GM12878 (cell line): Measurements from ENCODE around the gene TCF4. TPM values are rescaled to one million over a fixed set of nuclear protein-coding genes. Genes with fewer than 3 reads are reported as not detected.

Experiments
- ATAC-seq: fragments of 200-7000 bp; cut with Tn5 transposase; 3 replicates; pipeline ENCODE4 v1.9.1; 2020; ENCODE audit warnings: mild to moderate bottlenecking, moderate library complexity
- BruUV-seq: library from RNA; stranded (reverse); fragments of 400-500 nt; replicated peaks from 2 replicates; lab custom pipeline; 2021; lab: Mats Ljungman, UMichigan
- CTCF ChIA-PET: fragments of 300-600 bp; sonication (Branson Sonifier 250); formaldehyde crosslinking; extraction: SDS; loops from one replicate; lab custom pipeline; 2021; ENCODE audit warnings: inconsistent platforms; lab: Yijun Ruan, JAX
- POLR2A ChIA-PET: fragments of 350-600 bp; formaldehyde crosslinking; extraction: SDS; loops from one replicate; lab custom pipeline; 2021; ENCODE audit warnings: inconsistent platforms; lab: Charles Lee
- RAD21 ChIA-PET: fragments of 300-600 bp; sonication (Branson Sonifier 250); formaldehyde crosslinking; loops from one replicate; lab custom pipeline; 2023; ENCODE audit warnings: antibody characterized with exemption; ENCODE audit not compliant: unreplicated experiment; lab: Charles Lee
- SMC1A ChIA-PET: fragments of 300-600 bp; sonication (Branson Sonifier 250); formaldehyde crosslinking; loops from one replicate; lab custom pipeline; 2023; ENCODE audit not compliant: unreplicated experiment, uncharacterized antibody; lab: Charles Lee
- DNase-seq: peaks from one replicate; pipeline ENCODE4 v3.0.0-alpha.2; 2011; ENCODE audit warnings: low read depth, low spot score
- FAIRE-seq: peaks from 3 replicates; lab custom pipeline; 2011; peaks lifted over from hg19 to GRCh38; lab: Jason Lieb, UNC
- H2AFZ ChIP-seq: 2 replicates; pipeline ENCODE4 v1.6.0; 2011; ENCODE audit warnings: low read depth, low read length, control low read depth; ENCODE audit not compliant: control insufficient read depth
- H3K27ac ChIP-seq: 2 replicates; pipeline ENCODE4 v1.5.1; 2011; ENCODE audit warnings: control low read depth; ENCODE audit not compliant: control insufficient read depth, insufficient read depth
- H3K27me3 ChIP-seq, 2 experiments: replicated peaks in 1 of 2; 2 replicates each; pipeline versions ENCODE4 v1.6.0 to v1.6.1; 2011; ENCODE audit warnings: low read length in 1 of 2; ENCODE audit not compliant: control insufficient read depth in 2 of 2, insufficient read depth in 2 of 2
- H3K36me3 ChIP-seq, 2 experiments: 2 replicates each; pipeline ENCODE4 v1.5.1; 2011; ENCODE audit warnings: low read length in 1 of 2; ENCODE audit not compliant: control insufficient read depth in 2 of 2, insufficient read depth in 2 of 2
- H3K4me1 ChIP-seq: 2 replicates; pipeline ENCODE4 v1.6.1; 2011; ENCODE audit warnings: mild to moderate bottlenecking, low read length, moderate library complexity, mixed read lengths; ENCODE audit not compliant: control insufficient read depth, insufficient read depth
- H3K4me2 ChIP-seq: 2 replicates; pipeline ENCODE4 v1.6.0; 2011; ENCODE audit warnings: control low read depth; ENCODE audit not compliant: control insufficient read depth, insufficient read depth
- H3K4me3 ChIP-seq: fragments of 200-600 bp; sonication (generic); 2 replicates; pipeline ENCODE4 v1.5.1; 2016
- H3K79me2 ChIP-seq: 2 replicates; pipeline ENCODE4 v1.6.0; 2011; ENCODE audit warnings: low read length; ENCODE audit not compliant: control insufficient read depth, insufficient read depth
- H3K9ac ChIP-seq: 2 replicates; pipeline ENCODE4 v1.8.0; 2011; ENCODE audit warnings: low read length, control low read depth, mixed read lengths; ENCODE audit not compliant: control insufficient read depth, insufficient read depth
- H3K9me3 ChIP-seq: replicated peaks from 3 replicates; pipeline ENCODE4 v1.5.1; 2011; ENCODE audit warnings: mild to moderate bottlenecking, low read length; ENCODE audit not compliant: control insufficient read depth, insufficient read depth
- H4K20me1 ChIP-seq: 2 replicates; pipeline ENCODE4 v1.6.0; 2011; ENCODE audit not compliant: control insufficient read depth, insufficient read depth
- FOXK2 ChIP-seq: fragments of 450-650 bp; IDR thresholded peaks from 2 replicates; pipeline ENCODE4 v1.6.1; 2017; ENCODE audit warnings: mild to moderate bottlenecking, moderate library complexity
- JUND ChIP-seq: IDR thresholded peaks from 2 replicates; pipeline ENCODE4 v1.6.1; 2012; ENCODE audit warnings: low read depth, mild to moderate bottlenecking, low read length, improper control_type of control experiment, moderate library complexity
- MXI1 ChIP-seq: fragments of 150-350 bp; IDR thresholded peaks from 2 replicates; pipeline ENCODE4 v1.6.1; 2011; ENCODE audit warnings: low read depth, mild to moderate bottlenecking, inconsistent platforms, low read length, improper control_type of control experiment
- SMAD1 ChIP-seq: fragments of 450-650 bp; IDR thresholded peaks from 2 replicates; pipeline ENCODE4 v1.6.1; 2018; ENCODE audit warnings: mild to moderate bottlenecking, low read depth; ENCODE audit not compliant: partially characterized antibody
- SPI1 ChIP-seq: IDR thresholded peaks from 2 replicates; pipeline ENCODE4 v1.6.1; 2011; ENCODE audit warnings: low read depth, mild to moderate bottlenecking, low read length, moderate library complexity, borderline replicate concordance; ENCODE audit not compliant: insufficient read depth
- SUPT20H ChIP-seq: IDR thresholded peaks from 2 replicates; pipeline ENCODE4 v1.6.1; 2011; ENCODE audit warnings: low read depth, mild to moderate bottlenecking, low read length, moderate library complexity, borderline replicate concordance; ENCODE audit not compliant: control insufficient read depth
- TARDBP ChIP-seq: IDR thresholded peaks from 2 replicates; pipeline ENCODE4 v1.6.1; 2016; ENCODE audit warnings: borderline replicate concordance
- ZNF384 ChIP-seq: IDR thresholded peaks from 2 replicates; pipeline ENCODE4 v1.6.1; 2012; ENCODE audit warnings: low read depth, mild to moderate bottlenecking, low read length, improper control_type of control experiment, borderline replicate concordance
- WGBS: methylation state at CpG from one replicate; pipeline ENCODE4 v1.1.6; 2016; ENCODE audit warnings: low lambda C conversion rate; ENCODE audit not compliant: insufficient replicate concordance, insufficient coverage; ENCODE audit errors: missing lambda C conversion rate; 5-methylcytosine and 5-hydroxymethylcytosine counted together
- in situ Hi-C: fragments of 300-500 bp; cut with MboI; formaldehyde crosslinking; loops from 9 replicates; pipeline ENCODE4 v1.14.3; 2018; ENCODE audit warnings: mixed read lengths
- intact Hi-C: fragments of 100-400 bp; cut with micrococcal nuclease; formaldehyde crosslinking; loops from one replicate; pipeline ENCODE4 v1.14.2; 2022; ENCODE audit not compliant: unreplicated experiment
- polyA plus RNA-seq, 11 experiments: library from polyadenylated mRNA; depleted of rRNA in 4 of 11; unstranded in 6 of 11; stranded (reverse) in 5 of 11; fragments of >200 nt; fragmentation: Nextera tagmentation in 4 of 11; fragmentation: Illumina TruSeq in 1 of 11; extraction: Ambion mirVana in 4 of 11; extraction: Trizol in 1 of 11; gene quantifications; 1 replicate in 1 of 11; 2 replicates in 10 of 11; pipeline versions ENCODE4 v1.2.1 to v1.2.3, GENCODE V29; 2011 to 2016; ENCODE audit warnings: inconsistent platforms in 2 of 11, missing spikeins in 2 of 11, low read depth in 1 of 11
- total RNA-seq, 4 experiments: library from RNA; depleted of rRNA in 3 of 4; stranded (reverse); fragments of >200 nt in 3 of 4; fragmentation: Illumina TruSeq in 1 of 4; extraction: Trizol in 1 of 4; gene quantifications; 2 replicates each; pipeline versions ENCODE4 v1.2.1 to v1.2.3, GENCODE V29; 2013 to 2021
- TF ChIP-seq, protein P1 (sequence below): fragments of 450-650 bp; IDR thresholded peaks from 2 replicates; pipeline ENCODE4 v1.6.1; 2017; ENCODE audit warnings: mild to moderate bottlenecking, moderate library complexity
- TF ChIP-seq, protein P2 (sequence below): IDR thresholded peaks from 2 replicates; pipeline ENCODE4 v1.6.1; 2012; ENCODE audit warnings: low read length, inconsistent platforms

The TCF4 gene
- total and polyA plus RNA-seq, 10 of the 15 experiments (the other 5 are each of a cell fraction or from before 2014, with no cell fraction given): 15.2 to 94.0 (median 31.5) TPM

DNA sequence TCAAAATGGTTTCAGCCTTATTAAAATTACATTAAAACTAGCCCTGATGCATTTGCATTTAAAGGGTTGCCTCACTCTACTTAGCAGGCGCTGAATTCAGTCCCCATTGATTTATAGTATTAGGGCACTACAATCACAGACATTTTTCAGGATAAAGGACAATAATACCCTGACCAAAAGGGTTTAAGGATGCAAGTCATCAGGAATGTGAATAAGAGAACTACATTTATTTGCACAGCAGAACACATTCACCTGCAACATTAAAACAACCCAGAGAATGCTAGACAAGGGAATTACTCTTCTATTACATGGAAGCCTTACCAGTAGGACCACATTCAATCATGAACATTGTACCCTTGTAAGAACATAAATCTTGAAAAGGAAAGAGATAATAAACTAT is 93.6 kb downstream of the TCF4 start:
- H3K36me3 ChIP-seq: no peaks in the 10 kb centered on the region
- H3K4me3 ChIP-seq: no peak overlapping the region
- H3K27me3 ChIP-seq: no peaks in the 10 kb centered on the region; a peak in 2 of 4 replicates
- in situ Hi-C loops: no loop called here
- H3K27ac ChIP-seq: no peak overlapping the region
- no peak for ATAC-seq
- no peak overlapping the region for H2AFZ ChIP-seq
- intact Hi-C loops: no loop called here
- ChIA-PET RAD21 (no interaction called here), POLR2A (no interaction called here), SMC1A (interaction anchor here (0.6 to 0.7 kb wide), 2 partner anchors 57 to 79 kb away, joined by 3 read pairs; no protein-coding TSS in a partner anchor), CTCF (no interaction called here)
- no peak overlapping the region for H3K9ac ChIP-seq
- H3K79me2 ChIP-seq: no peaks in the 10 kb centered on the region
- H3K4me2 ChIP-seq: no peak overlapping the region
- no peaks in the 10 kb centered on the region for H3K4me1 ChIP-seq
- no peaks in the 10 kb centered on the region for H4K20me1 ChIP-seq
- TF ChIP-seq, protein P1, sequence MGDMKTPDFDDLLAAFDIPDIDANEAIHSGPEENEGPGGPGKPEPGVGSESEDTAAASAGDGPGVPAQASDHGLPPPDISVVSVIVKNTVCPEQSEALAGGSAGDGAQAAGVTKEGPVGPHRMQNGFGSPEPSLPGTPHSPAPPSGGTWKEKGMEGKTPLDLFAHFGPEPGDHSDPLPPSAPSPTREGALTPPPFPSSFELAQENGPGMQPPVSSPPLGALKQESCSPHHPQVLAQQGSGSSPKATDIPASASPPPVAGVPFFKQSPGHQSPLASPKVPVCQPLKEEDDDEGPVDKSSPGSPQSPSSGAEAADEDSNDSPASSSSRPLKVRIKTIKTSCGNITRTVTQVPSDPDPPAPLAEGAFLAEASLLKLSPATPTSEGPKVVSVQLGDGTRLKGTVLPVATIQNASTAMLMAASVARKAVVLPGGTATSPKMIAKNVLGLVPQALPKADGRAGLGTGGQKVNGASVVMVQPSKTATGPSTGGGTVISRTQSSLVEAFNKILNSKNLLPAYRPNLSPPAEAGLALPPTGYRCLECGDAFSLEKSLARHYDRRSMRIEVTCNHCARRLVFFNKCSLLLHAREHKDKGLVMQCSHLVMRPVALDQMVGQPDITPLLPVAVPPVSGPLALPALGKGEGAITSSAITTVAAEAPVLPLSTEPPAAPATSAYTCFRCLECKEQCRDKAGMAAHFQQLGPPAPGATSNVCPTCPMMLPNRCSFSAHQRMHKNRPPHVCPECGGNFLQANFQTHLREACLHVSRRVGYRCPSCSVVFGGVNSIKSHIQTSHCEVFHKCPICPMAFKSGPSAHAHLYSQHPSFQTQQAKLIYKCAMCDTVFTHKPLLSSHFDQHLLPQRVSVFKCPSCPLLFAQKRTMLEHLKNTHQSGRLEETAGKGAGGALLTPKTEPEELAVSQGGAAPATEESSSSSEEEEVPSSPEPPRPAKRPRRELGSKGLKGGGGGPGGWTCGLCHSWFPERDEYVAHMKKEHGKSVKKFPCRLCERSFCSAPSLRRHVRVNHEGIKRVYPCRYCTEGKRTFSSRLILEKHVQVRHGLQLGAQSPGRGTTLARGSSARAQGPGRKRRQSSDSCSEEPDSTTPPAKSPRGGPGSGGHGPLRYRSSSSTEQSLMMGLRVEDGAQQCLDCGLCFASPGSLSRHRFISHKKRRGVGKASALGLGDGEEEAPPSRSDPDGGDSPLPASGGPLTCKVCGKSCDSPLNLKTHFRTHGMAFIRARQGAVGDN: no peak
- WGBS: 44% methylated on average over 1 of the region's 1 CpG
- no peak for DNase-seq
- no peak for FAIRE-seq
- BruUV-seq: no TSS peak
- H3K9me3 ChIP-seq: no peaks in the 10 kb centered on the region

DNA sequence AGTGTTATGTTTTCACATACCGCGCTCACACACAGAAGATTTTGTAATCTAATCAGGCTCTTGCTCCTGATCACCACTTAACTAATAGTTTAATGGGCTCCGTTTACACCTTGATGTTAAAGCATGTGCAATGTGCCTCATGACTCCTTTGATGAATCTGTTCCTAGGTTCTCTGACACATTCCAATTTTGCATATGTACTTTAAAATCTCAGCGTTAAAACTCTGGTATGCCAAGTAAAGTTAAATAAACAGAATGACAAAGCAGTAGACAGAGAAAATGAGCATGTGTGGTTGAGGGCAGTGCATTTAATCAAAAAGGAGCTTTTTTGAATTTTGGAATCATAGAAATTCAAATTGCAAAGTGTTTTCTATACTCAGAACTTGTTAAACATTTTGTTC is 96.4 kb downstream of the TCF4 start:
- no peaks in the 10 kb centered on the region for H3K79me2 ChIP-seq
- ChIA-PET SMC1A (no interaction called here), RAD21 (no interaction called here), POLR2A (no interaction called here), CTCF (no interaction called here)
- DNase-seq (no peak), ATAC-seq (no peak), FAIRE-seq (no peak)
- no peaks in the 10 kb centered on the region for H3K9me3 ChIP-seq
- no peak overlapping the region for H2AFZ ChIP-seq
- TF ChIP-seq MXI1 (no peak), SPI1 (no peak), FOXK2 (no peak), SUPT20H (no peak), TARDBP (no peak), SMAD1 (no peak), JUND (no peak), ZNF384 (no peak)
- TF ChIP-seq, protein P2, sequence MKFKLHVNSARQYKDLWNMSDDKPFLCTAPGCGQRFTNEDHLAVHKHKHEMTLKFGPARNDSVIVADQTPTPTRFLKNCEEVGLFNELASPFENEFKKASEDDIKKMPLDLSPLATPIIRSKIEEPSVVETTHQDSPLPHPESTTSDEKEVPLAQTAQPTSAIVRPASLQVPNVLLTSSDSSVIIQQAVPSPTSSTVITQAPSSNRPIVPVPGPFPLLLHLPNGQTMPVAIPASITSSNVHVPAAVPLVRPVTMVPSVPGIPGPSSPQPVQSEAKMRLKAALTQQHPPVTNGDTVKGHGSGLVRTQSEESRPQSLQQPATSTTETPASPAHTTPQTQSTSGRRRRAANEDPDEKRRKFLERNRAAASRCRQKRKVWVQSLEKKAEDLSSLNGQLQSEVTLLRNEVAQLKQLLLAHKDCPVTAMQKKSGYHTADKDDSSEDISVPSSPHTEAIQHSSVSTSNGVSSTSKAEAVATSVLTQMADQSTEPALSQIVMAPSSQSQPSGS: no peak
- H3K4me2 ChIP-seq: no peak overlapping the region
- no peaks in the 10 kb centered on the region for H4K20me1 ChIP-seq
- H3K4me3 ChIP-seq: no peak overlapping the region
- no TSS peak for BruUV-seq
- WGBS: 63% methylated on average over 4 of the region's 4 CpGs
- H3K36me3 ChIP-seq: no peaks in the 10 kb centered on the region
- H3K27me3 ChIP-seq: no peaks in the 10 kb centered on the region; a peak in 1 of 4 replicates
- H3K4me1 ChIP-seq: peaks cover 10% of the 10 kb centered on the region
- H3K9ac ChIP-seq: no peak overlapping the region
- intact Hi-C loops (no loop called here), in situ Hi-C loops (no loop called here)
- no peak overlapping the region for H3K27ac ChIP-seq
